Measurements from ENCODE around the gene WWP2. TPM values are rescaled to one million over a fixed set of nuclear protein-coding genes. Genes with fewer than 3 reads are reported as not detected.

The WWP2 gene
- polyA plus RNA-seq, 1 donor (not counting 4 experiments of a cell fraction or from before 2014, with no cell fraction given) = 6.9 TPM

- Histone ChIP-seq H3K9ac (ENCODE audit: control insufficient read depth, extremely low read depth, insufficient read depth, low read length) (no peak overlapping the region), H3K4me3 (ENCODE audit: control insufficient read depth in 2 of 3, extremely low read depth in 1 of 3, insufficient read depth in 2 of 3, low read depth in 1 of 3, low read length in 3 of 3) (no peak overlapping the region), H4K20me1 (ENCODE audit: control insufficient read depth, extremely low read depth, insufficient read depth, low read length) (no peaks in the 10 kb centered on the region), H2AFZ (ENCODE audit: control insufficient read depth, low read length) (no peak overlapping the region), H3K9me3 (ENCODE audit: control insufficient read depth, low read depth, low read length) (no peaks in the 10 kb centered on the region), H3K36me3 (ENCODE audit: control insufficient read depth in 2 of 2, extremely low read depth in 1 of 2, insufficient read depth in 2 of 2, low read length in 2 of 2) (peaks cover 3 to 6% of the 10 kb centered on the region in 2 experiments), H3K4me1 (ENCODE audit: control insufficient read depth, extremely low read depth, insufficient read depth, low read length) (no peaks in the 10 kb centered on the region), H3K27ac (ENCODE audit: control insufficient read depth, insufficient read depth, low read length) (no peak overlapping the region), H3K4me2 (ENCODE audit: control insufficient read depth, extremely low read depth, insufficient read depth, low read depth, low read length) (no peak overlapping the region), H3K27me3 (ENCODE audit: control insufficient read depth, extremely low read depth, insufficient read depth, low read length) (no peaks in the 10 kb centered on the region), H3K79me2 (ENCODE audit: control insufficient read depth, insufficient read depth, low read length) (no peaks in the 10 kb centered on the region), H3K9me1 (ENCODE audit: control insufficient read depth, extremely low read depth, insufficient read depth, low read length) (no peaks in the 10 kb centered on the region)
- no peak for TF ChIP-seq EZH2 (IDR thresholded peaks at IDR 0.05; ENCODE audit: low read length)
- no peak for TF ChIP-seq CTCF (optimal IDR thresholded peaks at IDR 0.05 in 1 of 3, IDR thresholded peaks at IDR 0.05 in 1 of 3, conservative IDR thresholded peaks at IDR 0.05 in 1 of 3; ENCODE audit: extremely low read depth in 1 of 3, insufficient read depth in 2 of 3, low read length in 3 of 3)
- DNase-seq (ENCODE audit: low read depth, low spot score) (no peak), FAIRE-seq (no peak)
- dilution Hi-C loops (cut with MboI; ENCODE audit: extremely low pct_ligation_motif_present, low sequenced_read_pairs) = no loop called here
Observed at GRCh38 chr16:69839240-69839688, 77.1 kb downstream of the WWP2 start.

- Histone ChIP-seq H3K9me1 (ENCODE audit: control insufficient read depth, extremely low read depth, insufficient read depth, low read length) (no peaks in the 10 kb centered on the region), H3K9me3 (ENCODE audit: control insufficient read depth, low read depth, low read length) (no peaks in the 10 kb centered on the region), H4K20me1 (ENCODE audit: control insufficient read depth, extremely low read depth, insufficient read depth, low read length) (no peaks in the 10 kb centered on the region), H3K79me2 (ENCODE audit: control insufficient read depth, insufficient read depth, low read length) (no peaks in the 10 kb centered on the region), H3K27me3 (ENCODE audit: control insufficient read depth, extremely low read depth, insufficient read depth, low read length) (no peaks in the 10 kb centered on the region), H3K4me3 (ENCODE audit: control insufficient read depth in 2 of 3, extremely low read depth in 1 of 3, insufficient read depth in 2 of 3, low read depth in 1 of 3, low read length in 3 of 3) (no peak overlapping the region), H3K9ac (ENCODE audit: control insufficient read depth, extremely low read depth, insufficient read depth, low read length) (no peak overlapping the region), H3K27ac (ENCODE audit: control insufficient read depth, insufficient read depth, low read length) (no peak overlapping the region), H3K36me3 (ENCODE audit: control insufficient read depth in 2 of 2, extremely low read depth in 1 of 2, insufficient read depth in 2 of 2, low read length in 2 of 2) (peaks cover 3 to 6% of the 10 kb centered on the region in 2 experiments), H3K4me2 (ENCODE audit: control insufficient read depth, extremely low read depth, insufficient read depth, low read depth, low read length) (no peak overlapping the region), H2AFZ (ENCODE audit: control insufficient read depth, low read length) (no peak overlapping the region), H3K4me1 (ENCODE audit: control insufficient read depth, extremely low read depth, insufficient read depth, low read length) (no peaks in the 10 kb centered on the region)
- dilution Hi-C loops (cut with MboI; ENCODE audit: extremely low pct_ligation_motif_present, low sequenced_read_pairs) = no loop called here
- no peak for TF ChIP-seq CTCF (optimal IDR thresholded peaks at IDR 0.05 in 1 of 3, IDR thresholded peaks at IDR 0.05 in 1 of 3, conservative IDR thresholded peaks at IDR 0.05 in 1 of 3; ENCODE audit: extremely low read depth in 1 of 3, insufficient read depth in 2 of 3, low read length in 3 of 3)
- no peak for TF ChIP-seq EZH2 (IDR thresholded peaks at IDR 0.05; ENCODE audit: low read length)
- DNase-seq (ENCODE audit: low read depth, low spot score) (no peak), FAIRE-seq (no peak)
Observed at GRCh38 chr16:69839798-69840409, 77.8 kb downstream of the WWP2 start.

All from keratinocyte (primary cell).